Stimulated activated CD8-positive, alpha-beta memory T cell treated with anti-CD3 and anti-CD28 coated beads, Interleukin-15, amount 100 ng/mL, for 48 hours (primary cell): ENCODE results near the gene HDLBP.

Experiments
- DNase-seq, 2 donors: peaks; one replicate each; pipeline ENCODE4 v3.0.0-alpha.2; 2020; ENCODE audit warnings: low read depth in 2 of 2

HDLBP gene

DNA sequence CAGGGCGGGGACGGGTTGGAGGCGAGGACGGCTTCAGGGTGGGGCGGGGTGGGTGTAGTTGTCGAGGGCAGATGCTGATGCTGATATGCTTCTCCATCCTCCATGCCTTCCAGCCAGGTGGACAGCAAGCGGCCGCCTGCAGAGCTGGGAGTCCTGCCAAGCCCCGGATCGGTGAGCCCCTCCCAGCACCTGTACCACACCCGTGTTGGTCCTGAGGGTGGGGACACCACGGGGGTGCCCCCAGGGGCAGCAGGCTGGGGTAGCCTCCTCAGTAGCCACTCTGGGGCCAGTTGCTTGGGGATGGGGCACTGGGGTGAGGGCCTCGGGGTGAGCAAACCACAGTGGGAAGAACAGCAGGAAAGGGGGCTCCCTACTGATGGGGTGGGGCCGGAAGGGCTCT is 124.4 kb downstream of the HDLBP start:
- no peak for DNase-seq

GRCh38 chr2:241190291-241190981 is 125.0 kb downstream of the HDLBP start:
- DNase-seq: no peak

DNA sequence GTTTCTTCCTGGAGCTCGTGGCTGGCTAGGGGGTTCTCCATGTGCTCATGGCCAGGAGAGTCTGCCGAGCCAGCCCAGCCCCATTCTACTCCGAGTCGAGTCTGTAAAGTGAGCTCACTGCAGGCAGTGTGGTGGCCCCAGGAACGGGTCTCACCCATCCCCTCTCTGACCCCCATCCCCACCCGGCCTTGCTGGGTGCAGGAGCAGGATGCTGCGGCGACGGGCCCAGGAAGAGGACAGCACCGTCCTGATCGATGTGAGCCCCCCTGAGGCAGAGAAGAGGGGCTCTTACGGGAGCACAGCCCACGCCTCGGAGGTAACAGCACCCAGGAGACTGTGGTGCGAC is 125.6 kb downstream of the HDLBP start:
- DNase-seq: no peak

DNA sequence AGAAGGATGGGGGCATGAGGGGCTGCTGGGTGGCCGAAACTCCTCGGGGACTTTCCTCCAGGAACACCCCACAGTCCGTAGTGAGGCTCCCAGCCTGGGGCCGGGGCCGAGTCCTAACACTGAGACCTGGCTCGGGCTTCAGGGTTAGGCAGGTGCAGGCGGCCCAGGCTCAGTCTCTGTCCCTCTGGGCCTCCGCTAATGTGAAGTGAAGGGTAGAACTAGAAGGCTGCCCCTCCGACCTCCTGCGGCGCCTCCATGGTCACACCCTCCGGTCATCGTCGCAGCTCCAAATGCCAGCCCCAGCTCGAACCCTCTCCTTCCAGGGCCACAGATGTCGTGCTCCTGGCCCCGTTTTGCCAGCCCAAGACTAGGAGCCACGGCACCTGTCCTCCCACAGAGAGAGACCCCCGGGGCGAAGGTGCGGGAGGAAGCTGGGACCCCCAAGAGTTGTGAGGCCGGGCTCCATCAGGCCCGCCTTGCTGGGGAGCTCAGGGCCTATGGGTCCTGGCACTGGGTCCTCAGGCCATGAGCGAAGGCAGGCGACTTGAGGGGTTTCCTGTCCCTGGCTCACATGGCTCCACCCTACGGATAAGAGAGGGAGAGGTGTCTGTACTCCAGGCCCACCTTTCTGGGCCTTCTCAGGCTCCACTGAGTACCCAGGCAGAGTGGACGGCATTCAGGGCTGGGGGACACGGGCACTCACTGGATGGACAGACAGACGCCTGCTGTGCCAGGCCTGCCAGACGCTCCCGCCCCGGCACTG is 126.2 kb downstream of the HDLBP start:
- DNase-seq: no peak

DNA sequence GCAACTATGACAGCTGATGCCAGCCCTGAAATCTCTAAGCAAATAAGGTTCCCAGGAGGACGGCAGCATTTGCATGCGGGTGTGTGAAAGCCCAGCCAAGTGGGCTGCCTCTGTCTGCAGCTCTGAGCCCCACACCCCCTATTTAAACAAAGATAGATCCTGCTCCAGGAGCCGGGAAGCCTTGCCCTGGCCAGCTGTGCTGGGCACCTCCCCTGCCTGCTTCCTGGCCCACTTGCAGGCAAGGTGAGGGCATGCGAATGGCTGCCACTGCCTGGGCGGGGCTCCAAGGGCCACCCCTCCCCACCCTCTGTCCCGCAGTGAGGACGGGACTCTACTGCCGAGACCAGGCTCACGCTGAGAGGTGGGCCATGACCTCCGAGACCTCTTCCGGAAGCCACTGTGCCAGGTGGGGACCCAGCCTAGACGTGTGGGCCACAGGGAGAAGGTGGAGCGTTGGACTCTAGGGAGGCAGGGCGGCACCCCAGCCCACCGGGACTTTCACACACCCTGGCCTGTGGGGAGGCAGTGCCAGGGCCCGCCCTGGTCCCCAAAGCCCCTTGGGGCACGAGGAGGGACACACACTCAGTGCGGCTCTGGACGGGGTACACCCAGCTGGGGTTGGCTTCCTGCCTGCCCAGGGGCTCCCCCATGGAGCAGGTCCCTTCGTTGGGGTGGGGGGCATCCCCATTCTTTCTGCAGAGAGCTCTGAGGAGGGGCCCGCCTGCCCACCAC is 126.9 kb downstream of the HDLBP start, which contains the start of gene ANO7:
Gene ANO7, plus strand, starts transcription at position 317 of the 732 bp plus-strand sequence. CDS start 1,387 bp downstream, outside the sequence.
- DNase-seq: no peak

DNA sequence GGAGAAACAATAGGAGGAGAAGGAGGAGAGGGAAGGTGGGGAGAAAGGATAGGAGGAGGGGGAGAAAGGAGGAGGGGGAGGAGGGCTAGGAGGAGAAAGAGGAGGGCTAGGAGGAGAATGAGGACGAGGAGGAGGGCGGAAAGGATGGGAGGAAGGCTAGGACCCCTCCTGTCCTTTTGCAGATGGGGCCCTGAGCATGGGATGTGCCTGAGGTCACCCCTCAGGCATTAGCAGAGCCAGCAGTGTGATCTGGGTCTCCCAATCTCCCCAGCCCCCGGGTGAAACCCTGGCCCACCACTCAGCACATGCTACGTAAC is 127.6 kb downstream of the HDLBP start:
- no peak for DNase-seq

GRCh38 chr2:241187101-241187917 is 128.2 kb downstream of the HDLBP start:
- DNase-seq: no peak

DNA sequence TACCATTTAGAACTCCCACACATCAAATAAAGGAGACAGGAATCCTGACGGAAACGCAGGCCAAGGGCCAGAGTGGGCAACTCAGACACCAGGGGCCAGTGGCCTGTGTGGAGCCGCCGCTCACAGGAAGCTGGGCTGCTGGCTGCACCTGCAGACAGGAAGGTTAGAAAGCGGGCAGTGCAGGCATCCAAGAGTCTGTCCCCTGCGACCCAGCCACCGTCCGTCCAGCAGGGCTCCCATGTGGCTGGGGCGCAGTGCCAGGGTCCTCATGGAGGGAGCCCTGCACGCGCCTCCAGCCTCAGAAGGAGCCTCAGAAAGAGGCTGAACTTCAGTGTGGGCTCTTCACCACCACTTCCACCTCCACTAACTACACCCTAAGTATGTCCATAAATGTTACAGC is 129.5 kb downstream of the HDLBP start:
- DNase-seq: no peak

DNA sequence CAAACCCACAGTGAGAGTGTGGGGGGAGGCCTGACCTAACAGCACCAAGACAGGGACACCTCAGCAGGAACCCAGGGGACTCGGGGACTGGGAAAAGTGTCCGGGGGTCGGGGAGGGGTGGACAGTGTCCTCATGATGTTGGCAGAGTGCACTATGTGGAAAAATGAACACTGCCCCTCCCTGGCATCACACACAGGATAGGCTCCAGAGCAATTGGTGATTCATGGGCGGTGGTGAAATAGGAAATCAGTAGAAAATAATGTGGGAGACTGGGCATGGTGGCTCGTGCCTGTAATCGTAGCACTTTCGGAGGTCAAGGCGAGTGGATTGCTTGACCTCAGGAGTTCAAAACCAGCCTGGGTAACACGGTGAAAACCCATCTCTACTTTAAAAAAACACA is 130.6 kb downstream of the HDLBP start:
- DNase-seq: no peak

GRCh38 chr2:241183221-241183620 is 132.3 kb downstream of the HDLBP start:
- DNase-seq: no peak

DNA sequence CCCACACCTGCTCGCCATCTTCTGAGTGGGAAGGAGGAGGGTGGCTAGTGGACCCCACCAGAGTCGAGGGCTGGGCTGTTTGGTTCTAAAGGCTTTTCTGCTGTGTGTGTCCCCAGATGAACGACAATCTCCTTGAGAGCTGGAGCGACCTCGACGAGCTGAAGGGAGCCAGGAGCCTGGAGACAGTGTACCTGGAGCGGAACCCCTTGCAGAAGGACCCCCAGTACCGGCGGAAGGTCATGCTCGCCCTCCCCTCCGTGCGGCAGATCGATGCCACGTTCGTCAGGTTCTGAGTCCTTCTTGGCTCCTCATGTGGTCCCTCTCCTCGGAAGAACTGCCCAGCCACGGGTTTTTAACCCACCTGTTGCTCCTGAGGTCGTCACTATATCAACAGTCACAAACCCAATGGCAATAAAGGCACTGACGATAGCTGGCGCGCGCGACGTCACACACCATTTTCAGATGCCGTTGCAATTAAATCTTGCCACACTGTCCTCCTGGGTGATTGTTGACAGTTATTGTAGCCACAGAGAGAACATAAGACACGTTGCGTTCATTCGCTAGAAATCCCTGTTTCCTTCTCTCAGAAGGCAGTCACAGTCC is 132.8 kb downstream of the HDLBP start:
- no peak for DNase-seq

- DNase-seq: no peak
Measured at GRCh38 chr2:241182126-241182525, 133.3 kb downstream of the HDLBP start.

GRCh38 chr2:241180495-241180894 is 135.0 kb downstream of the HDLBP start:
- no peak for DNase-seq

DNA sequence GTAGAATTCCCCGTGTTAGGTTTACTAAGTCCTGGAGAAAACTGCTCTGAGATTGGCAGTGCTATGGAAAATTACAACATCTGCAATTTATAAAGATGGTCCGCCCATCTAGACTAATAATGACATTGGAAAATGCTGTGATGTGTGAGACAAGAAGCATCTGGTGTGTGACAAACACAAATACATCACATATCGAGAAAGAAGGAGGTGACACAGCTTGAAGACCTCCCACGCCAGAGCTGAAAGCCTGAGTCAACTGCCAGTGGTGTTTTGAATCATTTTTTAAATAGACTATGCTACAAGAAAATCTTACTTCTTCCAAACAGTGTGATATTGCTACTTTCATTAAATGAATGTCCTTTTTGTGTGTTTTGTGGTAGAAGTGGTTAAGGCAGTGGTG is 135.6 kb downstream of the HDLBP start:
- DNase-seq: peak in 1 of 2 donors; percentile 31

GRCh38 chr2:241178961-241179360 is 136.5 kb downstream of the HDLBP start:
- DNase-seq: no peak

- no peak for DNase-seq
Measured at GRCh38 chr2:241177526-241178334, 137.7 kb downstream of the HDLBP start.
